GM12878 (cell line): ENCODE measurements around the gene GLT1D1. TPM values are rescaled to one million over a fixed set of nuclear protein-coding genes. Genes with fewer than 3 reads are reported as not detected.
A peak's percentile ranks its signal among the peaks of the same experiment; 100 is the strongest.

ENCODE experiments used
- ATAC-seq: fragments of 200-7000 bp; cut with Tn5 transposase; 3 replicates; pipeline ENCODE4 v1.9.1; 2020; ENCODE audit warnings: mild to moderate bottlenecking, moderate library complexity
- BruUV-seq: library from RNA; stranded (reverse); fragments of 400-500 nt; replicated peaks from 2 replicates; lab custom pipeline; 2021; lab: Mats Ljungman, UMichigan
- CTCF ChIA-PET: fragments of 300-600 bp; sonication (Branson Sonifier 250); formaldehyde crosslinking; extraction: SDS; loops from one replicate; lab custom pipeline; 2021; ENCODE audit warnings: inconsistent platforms; lab: Yijun Ruan, JAX
- POLR2A ChIA-PET: fragments of 350-600 bp; formaldehyde crosslinking; extraction: SDS; loops from one replicate; lab custom pipeline; 2021; ENCODE audit warnings: inconsistent platforms; lab: Charles Lee
- RAD21 ChIA-PET: fragments of 300-600 bp; sonication (Branson Sonifier 250); formaldehyde crosslinking; loops from one replicate; lab custom pipeline; 2023; ENCODE audit warnings: antibody characterized with exemption; ENCODE audit not compliant: unreplicated experiment; lab: Charles Lee
- SMC1A ChIA-PET: fragments of 300-600 bp; sonication (Branson Sonifier 250); formaldehyde crosslinking; loops from one replicate; lab custom pipeline; 2023; ENCODE audit not compliant: unreplicated experiment, uncharacterized antibody; lab: Charles Lee
- DNase-seq: peaks from one replicate; pipeline ENCODE4 v3.0.0-alpha.2; 2011; ENCODE audit warnings: low read depth, low spot score
- FAIRE-seq: peaks from 3 replicates; lab custom pipeline; 2011; peaks lifted over from hg19 to GRCh38; lab: Jason Lieb, UNC
- H2AFZ ChIP-seq: 2 replicates; pipeline ENCODE4 v1.6.0; 2011; ENCODE audit warnings: low read depth, low read length, control low read depth; ENCODE audit not compliant: control insufficient read depth
- H3K27ac ChIP-seq: 2 replicates; pipeline ENCODE4 v1.5.1; 2011; ENCODE audit warnings: control low read depth; ENCODE audit not compliant: control insufficient read depth, insufficient read depth
- H3K27me3 ChIP-seq, 2 experiments: replicated peaks in 1 of 2; 2 replicates each; pipeline versions ENCODE4 v1.6.0 to v1.6.1; 2011; ENCODE audit warnings: low read length in 1 of 2; ENCODE audit not compliant: control insufficient read depth in 2 of 2, insufficient read depth in 2 of 2
- H3K36me3 ChIP-seq, 2 experiments: 2 replicates each; pipeline ENCODE4 v1.5.1; 2011; ENCODE audit warnings: low read length in 1 of 2; ENCODE audit not compliant: control insufficient read depth in 2 of 2, insufficient read depth in 2 of 2
- H3K4me1 ChIP-seq: 2 replicates; pipeline ENCODE4 v1.6.1; 2011; ENCODE audit warnings: mild to moderate bottlenecking, low read length, moderate library complexity, mixed read lengths; ENCODE audit not compliant: control insufficient read depth, insufficient read depth
- H3K4me2 ChIP-seq: 2 replicates; pipeline ENCODE4 v1.6.0; 2011; ENCODE audit warnings: control low read depth; ENCODE audit not compliant: control insufficient read depth, insufficient read depth
- H3K4me3 ChIP-seq: fragments of 200-600 bp; sonication (generic); 2 replicates; pipeline ENCODE4 v1.5.1; 2016
- H3K79me2 ChIP-seq: 2 replicates; pipeline ENCODE4 v1.6.0; 2011; ENCODE audit warnings: low read length; ENCODE audit not compliant: control insufficient read depth, insufficient read depth
- H3K9ac ChIP-seq: 2 replicates; pipeline ENCODE4 v1.8.0; 2011; ENCODE audit warnings: low read length, control low read depth, mixed read lengths; ENCODE audit not compliant: control insufficient read depth, insufficient read depth
- H3K9me3 ChIP-seq: replicated peaks from 3 replicates; pipeline ENCODE4 v1.5.1; 2011; ENCODE audit warnings: mild to moderate bottlenecking, low read length; ENCODE audit not compliant: control insufficient read depth, insufficient read depth
- H4K20me1 ChIP-seq: 2 replicates; pipeline ENCODE4 v1.6.0; 2011; ENCODE audit not compliant: control insufficient read depth, insufficient read depth
- BCL3 ChIP-seq: IDR thresholded peaks from 2 replicates; pipeline ENCODE4 v1.6.1; 2011; ENCODE audit warnings: borderline replicate concordance, low read depth, mild to moderate bottlenecking, moderate library complexity, low read length; ENCODE audit not compliant: insufficient read depth, poor library complexity, severe bottlenecking
- KDM1A ChIP-seq: fragments of 200-600 bp; sonication (generic); IDR thresholded peaks from 2 replicates; pipeline ENCODE4 v1.6.1; 2016; ENCODE audit warnings: borderline replicate concordance
- POLR2AphosphoS5 ChIP-seq: IDR thresholded peaks from 2 replicates; pipeline ENCODE4 v1.6.1; 2011; ENCODE audit warnings: mild to moderate bottlenecking, low read length, inconsistent platforms
- WGBS: methylation state at CpG from one replicate; pipeline ENCODE4 v1.1.6; 2016; ENCODE audit warnings: low lambda C conversion rate; ENCODE audit not compliant: insufficient replicate concordance, insufficient coverage; ENCODE audit errors: missing lambda C conversion rate; 5-methylcytosine and 5-hydroxymethylcytosine counted together
- in situ Hi-C: fragments of 300-500 bp; cut with MboI; formaldehyde crosslinking; loops from 9 replicates; pipeline ENCODE4 v1.14.3; 2018; ENCODE audit warnings: mixed read lengths
- intact Hi-C: fragments of 100-400 bp; cut with micrococcal nuclease; formaldehyde crosslinking; loops from one replicate; pipeline ENCODE4 v1.14.2; 2022; ENCODE audit not compliant: unreplicated experiment
- polyA plus RNA-seq, 11 experiments: library from polyadenylated mRNA; depleted of rRNA in 4 of 11; unstranded in 6 of 11; stranded (reverse) in 5 of 11; fragments of >200 nt; fragmentation: Nextera tagmentation in 4 of 11; fragmentation: Illumina TruSeq in 1 of 11; extraction: Ambion mirVana in 4 of 11; extraction: Trizol in 1 of 11; gene quantifications; 1 replicate in 1 of 11; 2 replicates in 10 of 11; pipeline versions ENCODE4 v1.2.1 to v1.2.3, GENCODE V29; 2011 to 2016; ENCODE audit warnings: inconsistent platforms in 2 of 11, missing spikeins in 2 of 11, low read depth in 1 of 11
- total RNA-seq, 4 experiments: library from RNA; depleted of rRNA in 3 of 4; stranded (reverse); fragments of >200 nt in 3 of 4; fragmentation: Illumina TruSeq in 1 of 4; extraction: Trizol in 1 of 4; gene quantifications; 2 replicates each; pipeline versions ENCODE4 v1.2.1 to v1.2.3, GENCODE V29; 2013 to 2021

Gene GLT1D1
- total and polyA plus RNA-seq, 10 of the 15 experiments (the other 5 are each of a cell fraction or from before 2014, with no cell fraction given) = 0.42 to 62.8 (median 3.0) TPM

- 68% methylated on average over 10 of the region's 10 CpGs for WGBS
- Histone ChIP-seq H3K79me2 (peaks cover 100% of the 10 kb centered on the region), H3K27me3 (no peaks in the 10 kb centered on the region), H3K9me3 (no peaks in the 10 kb centered on the region), H3K4me1 (peaks cover 79% of the 10 kb centered on the region), H3K36me3 (peaks cover 14 to 24% of the 10 kb centered on the region in 2 experiments), H2AFZ (no peak overlapping the region), H4K20me1 (no peaks in the 10 kb centered on the region), H3K4me3 (peak overlapping the region; percentile 12; the same call in 1 of the 2 replicates), H3K9ac (peak overlapping the region; percentile 1; the same call in 1 of the 2 replicates), H3K27ac (peak overlapping the region; percentile 94), H3K4me2 (no peak overlapping the region)
- intact Hi-C loops (no loop called here), in situ Hi-C loops (no loop called here)
- TF ChIP-seq POLR2AphosphoS5 = 0 out of 2 replicates have a peak, but pooled peaks have one; percentile 65
- peak; percentile 64 for TF ChIP-seq BCL3
- no peak for TF ChIP-seq KDM1A
- DNase-seq = no peak
- BruUV-seq = no TSS peak
- ChIA-PET POLR2A (interaction anchor here (1.0 to 12.9 kb wide), 5 partner anchors 8 to 18 kb away, joined by 4 to 253 read pairs (median 7); partner anchors contain the start of gene SLC15A4), RAD21 (interaction anchor here (1.6 to 5.4 kb wide), 7 partner anchors 8 to 157 kb away, joined by 3 to 127 read pairs (median 8); partner anchors contain the start of gene SLC15A4), CTCF (interaction anchor here (1.0 to 2.0 kb wide), 4 partner anchors 11 to 24 kb away, joined by 3 to 12 read pairs (median 4); partner anchors contain the start of gene SLC15A4), SMC1A (interaction anchor here (1.0 to 10.0 kb wide), 5 partner anchors 7 to 41 kb away, joined by 3 to 261 read pairs (median 18); no protein-coding TSS in a partner anchor)
- FAIRE-seq = no peak
- no peak for ATAC-seq
These were observed 39.9 kb upstream of the GLT1D1 start for GRCh38 chr12:128813392-128813791.
